Kidney (tissue), 14 donors: ENCODE measurements around the gene SBK3. TPM values are rescaled to one million over a fixed set of nuclear protein-coding genes. Genes with fewer than 3 reads are reported as not detected.
"Not testable (repeated sequence)": the region's sequence is repeated elsewhere in the genome, so short reads cannot be mapped to it uniquely, and the experiment has no call there.

Experiments
- DNase-seq, 5 donors: peaks; one replicate each; pipeline ENCODE4 v3.0.0-alpha.2; 2013 to 2020
- FAIRE-seq: peaks from 2 replicates; lab custom pipeline; 2012; peaks lifted over from hg19 to GRCh38; lab: Jason Lieb, UNC
- H3K27ac ChIP-seq, 2 donors: one replicate each; pipeline ENCODE4 v1.7.0; 2013; ENCODE audit warnings: low read depth in 2 of 2, low read length in 2 of 2, inconsistent platforms in 1 of 2
- H3K27me3 ChIP-seq: one replicate; pipeline ENCODE4 v1.7.1; 2013; ENCODE audit warnings: low read length, inconsistent platforms; ENCODE audit not compliant: control insufficient read depth, insufficient read depth
- H3K36me3 ChIP-seq, 3 donors: one replicate each; pipeline versions ENCODE4 v1.7.0 to v1.7.1; 2013; ENCODE audit warnings: low read length in 3 of 3, control low read depth in 1 of 3, inconsistent platforms in 1 of 3; ENCODE audit not compliant: insufficient read depth in 3 of 3, control insufficient read depth in 2 of 3
- H3K4me1 ChIP-seq, 3 donors: one replicate each; pipeline versions ENCODE4 v1.7.0 to v1.7.1; 2013; ENCODE audit warnings: low read length in 3 of 3, inconsistent platforms in 1 of 3, low read depth in 1 of 3; ENCODE audit not compliant: control insufficient read depth in 2 of 3, insufficient read depth in 2 of 3
- H3K4me3 ChIP-seq, 3 donors: one replicate each; pipeline versions ENCODE4 v1.7.0 to v1.8.1; 2013; ENCODE audit warnings: low read length in 3 of 3, control low read depth in 1 of 3, inconsistent platforms in 1 of 3
- H3K9ac ChIP-seq, 3 donors: one replicate each; pipeline versions ENCODE4 v1.7.0 to v1.7.1; 2013; ENCODE audit warnings: low read length in 3 of 3, control low read depth in 1 of 3, inconsistent platforms in 1 of 3
- H3K9me3 ChIP-seq, 3 donors: one replicate each; pipeline versions ENCODE4 v1.7.0 to v1.7.1; 2013; ENCODE audit warnings: low read length in 3 of 3, control low read depth in 1 of 3, inconsistent platforms in 1 of 3; ENCODE audit not compliant: control insufficient read depth in 2 of 3, insufficient read depth in 1 of 3
- CTCF ChIP-seq: IDR thresholded peaks from 3 replicates; pipeline ENCODE4 v1.5.1; 2012; ENCODE audit warnings: mild to moderate bottlenecking, moderate library complexity, borderline replicate concordance; ENCODE audit not compliant: insufficient read depth; ENCODE audit errors: extremely low read depth
- intact Hi-C: fragments of 100-400 bp; cut with DNase I; formaldehyde crosslinking; loops from one replicate; pipeline ENCODE4 v1.11.1; 2022
- polyA plus RNA-seq: library from polyadenylated mRNA; stranded (reverse); fragments of 350-450 nt; fragmentation: Illumina TruSeq; extraction: RNeasy Lipid Tissue Mini Kit (QIAGEN cat#74804); gene quantifications from one replicate; pipeline ENCODE4 v1.2.3, GENCODE V29; 2014; ENCODE audit warnings: low read depth, low replicate concordance; ENCODE audit not compliant: insufficient read depth
- total RNA-seq: library from RNA; stranded (reverse); fragmentation: NEBNext Ultra II Directional; extraction: Animal tissue kit (Norgen Biotek cat#: 25700); gene quantifications from one replicate; pipeline ENCODE4 v1.2.1, GENCODE V29; 2021
- donor health status: control.
- donor health status: control.
- donor health status: control.
- donor health status: control.
- donor health status: control.
- donor health status: DM: yes; HTN: yes; CAD: no.
- donor health status: Normal renal cell carcinoma (clear cell type).

The SBK3 gene
- total and polyA plus RNA-seq, 2 donors from 2014 or later: 0.66 TPM; not detected in 1

- peaks cover 0 to 8% (median 0%) of the 10 kb centered on the region in 3 donors for H3K36me3 ChIP-seq
- no peak for FAIRE-seq
- DNase-seq: no peak
- H3K27me3 ChIP-seq: no peaks in the 10 kb centered on the region
- H3K4me3 ChIP-seq: no peak overlapping the region
- no peak for TF ChIP-seq CTCF
- H3K9me3 ChIP-seq: no peaks in the 10 kb centered on the region
- intact Hi-C loops: no loop called here
- peaks cover 3 to 11% (median 6%) of the 10 kb centered on the region in 3 donors for H3K4me1 ChIP-seq
- H3K27ac ChIP-seq: no peak overlapping the region
- no peak overlapping the region for H3K9ac ChIP-seq
Measured at GRCh38 chr19:55576746-55577145, 31.4 kb upstream of the SBK3 start.

GRCh38 chr19:55573929-55574328 is 28.6 kb upstream of the SBK3 start:
- H3K36me3 ChIP-seq, FAIRE-seq, H3K27me3 ChIP-seq, intact Hi-C loops, H3K27ac ChIP-seq, H3K4me3 ChIP-seq, H3K4me1 ChIP-seq, DNase-seq, H3K9me3 ChIP-seq, H3K9ac ChIP-seq: not testable (repeated sequence)

DNA sequence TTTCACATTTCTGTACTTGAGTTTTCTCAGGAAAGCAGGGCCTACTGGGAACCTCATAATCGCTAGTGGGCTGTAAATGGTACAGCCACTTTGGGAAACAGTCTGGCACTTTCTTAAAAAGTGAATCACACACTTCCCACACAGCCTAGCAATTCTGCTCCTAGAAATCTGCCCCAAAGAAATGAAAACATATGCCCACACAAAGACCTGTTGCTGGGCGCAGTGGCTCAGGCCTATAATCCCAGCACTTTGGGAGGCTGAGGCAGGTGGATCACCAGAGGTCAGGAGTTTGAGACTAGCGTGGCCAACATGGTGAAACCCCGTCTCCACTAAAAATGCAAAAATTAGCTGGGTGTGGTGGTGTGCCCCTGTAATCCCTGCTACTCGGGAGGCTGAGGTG is 24.1 kb upstream of the SBK3 start:
- intact Hi-C loops, H3K27me3 ChIP-seq, H3K4me3 ChIP-seq, H3K27ac ChIP-seq, H3K4me1 ChIP-seq, H3K9ac ChIP-seq, FAIRE-seq, H3K36me3 ChIP-seq, DNase-seq, H3K9me3 ChIP-seq: not testable (repeated sequence)

DNA sequence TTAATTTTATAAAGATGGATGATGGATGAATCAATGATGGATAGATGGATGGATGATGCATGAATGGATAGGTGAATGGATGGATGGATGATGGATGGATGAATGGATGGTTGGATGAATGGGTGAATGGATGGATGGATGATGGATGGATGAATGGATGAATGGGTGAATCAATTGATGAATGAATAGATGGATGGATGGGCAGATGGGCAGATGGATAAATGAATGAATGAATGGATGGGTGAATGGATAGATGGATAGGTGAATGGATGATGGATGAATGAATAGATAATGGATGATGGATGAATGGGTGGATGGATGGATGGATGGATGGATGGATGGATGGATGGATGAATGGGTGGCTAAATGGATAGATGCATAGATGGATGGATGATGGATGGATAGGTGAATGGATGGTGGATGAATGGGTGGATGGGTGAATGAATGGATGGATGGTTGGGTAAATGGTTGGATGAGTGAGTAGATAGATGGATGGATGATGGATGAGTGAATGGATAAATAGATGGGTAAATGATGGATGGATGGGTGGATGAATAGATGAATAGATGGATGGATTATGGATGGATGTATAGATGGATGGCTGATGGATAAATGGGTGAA is 22.5 kb upstream of the SBK3 start:
- no peaks in the 10 kb centered on the region for H3K9me3 ChIP-seq
- H3K36me3 ChIP-seq: no peaks in the 10 kb centered on the region
- FAIRE-seq (no peak), DNase-seq (no peak)
- no peak overlapping the region for H3K27ac ChIP-seq
- H3K27me3 ChIP-seq: no peaks in the 10 kb centered on the region
- H3K4me3 ChIP-seq: no peak overlapping the region
- H3K4me1 ChIP-seq: no peaks in the 10 kb centered on the region
- intact Hi-C loops: no loop called here
- no peak overlapping the region for H3K9ac ChIP-seq
- no peak for TF ChIP-seq CTCF
